Type B pancreatic cell (in vitro differentiated cells): Measurements from ENCODE around the gene BBIP1. TPM values are rescaled to one million over a fixed set of nuclear protein-coding genes. Genes with fewer than 3 reads are reported as not detected.

Experiments used
- DNase-seq: peaks from one replicate; pipeline ENCODE4 v3.0.0; 2021; ENCODE audit warnings: mixed read lengths; ENCODE audit not compliant: unreplicated experiment; ENCODE audit errors: extremely low spot score
- H3K27ac Mint-ChIP-seq: 2 replicates; pipeline ENCODE4 v1.8.0; 2021; ENCODE audit warnings: mild to moderate bottlenecking, mixed read lengths
- H3K27me3 Mint-ChIP-seq: 2 replicates; pipeline ENCODE4 v1.8.0; 2021; ENCODE audit warnings: mixed read lengths
- H3K36me3 Mint-ChIP-seq: 2 replicates; pipeline ENCODE4 v1.8.0; 2021; ENCODE audit warnings: mixed read lengths
- H3K4me1 Mint-ChIP-seq: one replicate; pipeline ENCODE4 v1.8.0; 2021; ENCODE audit warnings: mixed read lengths; ENCODE audit not compliant: unreplicated experiment
- H3K4me3 Mint-ChIP-seq: 2 replicates; pipeline ENCODE4 v1.8.0; 2021; ENCODE audit warnings: mild to moderate bottlenecking, mixed read lengths
- H3K9me3 Mint-ChIP-seq: 2 replicates; pipeline ENCODE4 v1.8.0; 2021; ENCODE audit warnings: mixed read lengths
- total RNA-seq: library from RNA; stranded (reverse); gene quantifications from 2 replicates; pipeline ENCODE4 v1.2.1, GENCODE V29; 2021; ENCODE audit warnings: low replicate concordance
- TF ChIP-seq, protein P1 (sequence below): fragments of 200-600 bp; sonication (generic); conservative IDR thresholded peaks from 2 replicates; pipeline ENCODE4 v1.5.0; 2021; ENCODE audit warnings: antibody characterized with exemption, mild to moderate bottlenecking

The BBIP1 gene
- total RNA-seq, 1 donor from 2014 or later = 24.8 TPM

DNA sequence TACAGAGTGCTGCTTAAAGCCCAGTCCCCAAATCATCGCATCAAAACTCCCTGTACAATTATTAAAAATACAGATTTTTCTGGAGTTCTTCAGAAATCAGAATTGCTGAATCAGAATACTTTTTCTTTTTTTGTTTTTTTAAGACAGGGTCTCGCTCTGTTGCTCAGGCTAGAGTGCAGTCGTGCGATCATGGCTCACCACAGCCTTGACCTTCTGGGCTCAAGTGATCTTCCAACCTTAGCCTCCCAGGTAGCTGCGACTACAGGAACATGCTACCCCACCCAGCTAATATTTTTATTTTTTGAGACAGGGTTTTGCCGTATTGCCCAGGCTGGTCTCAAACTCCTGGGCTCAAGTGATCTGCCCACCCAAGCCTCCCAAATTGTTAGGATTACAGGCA, 3.9 kb downstream of the BBIP1 start:
- Mint-ChIP-seq H3K4me3 (no peak overlapping the region), H3K4me1 (peaks cover 19% of the 10 kb centered on the region), H3K27ac (no peak overlapping the region), H3K9me3 (no peaks in the 10 kb centered on the region), H3K36me3 (peaks cover 3% of the 10 kb centered on the region), H3K27me3 (no peaks in the 10 kb centered on the region)
- DNase-seq = no peak
- TF ChIP-seq, protein P1, sequence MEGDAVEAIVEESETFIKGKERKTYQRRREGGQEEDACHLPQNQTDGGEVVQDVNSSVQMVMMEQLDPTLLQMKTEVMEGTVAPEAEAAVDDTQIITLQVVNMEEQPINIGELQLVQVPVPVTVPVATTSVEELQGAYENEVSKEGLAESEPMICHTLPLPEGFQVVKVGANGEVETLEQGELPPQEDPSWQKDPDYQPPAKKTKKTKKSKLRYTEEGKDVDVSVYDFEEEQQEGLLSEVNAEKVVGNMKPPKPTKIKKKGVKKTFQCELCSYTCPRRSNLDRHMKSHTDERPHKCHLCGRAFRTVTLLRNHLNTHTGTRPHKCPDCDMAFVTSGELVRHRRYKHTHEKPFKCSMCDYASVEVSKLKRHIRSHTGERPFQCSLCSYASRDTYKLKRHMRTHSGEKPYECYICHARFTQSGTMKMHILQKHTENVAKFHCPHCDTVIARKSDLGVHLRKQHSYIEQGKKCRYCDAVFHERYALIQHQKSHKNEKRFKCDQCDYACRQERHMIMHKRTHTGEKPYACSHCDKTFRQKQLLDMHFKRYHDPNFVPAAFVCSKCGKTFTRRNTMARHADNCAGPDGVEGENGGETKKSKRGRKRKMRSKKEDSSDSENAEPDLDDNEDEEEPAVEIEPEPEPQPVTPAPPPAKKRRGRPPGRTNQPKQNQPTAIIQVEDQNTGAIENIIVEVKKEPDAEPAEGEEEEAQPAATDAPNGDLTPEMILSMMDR = no peak

DNA sequence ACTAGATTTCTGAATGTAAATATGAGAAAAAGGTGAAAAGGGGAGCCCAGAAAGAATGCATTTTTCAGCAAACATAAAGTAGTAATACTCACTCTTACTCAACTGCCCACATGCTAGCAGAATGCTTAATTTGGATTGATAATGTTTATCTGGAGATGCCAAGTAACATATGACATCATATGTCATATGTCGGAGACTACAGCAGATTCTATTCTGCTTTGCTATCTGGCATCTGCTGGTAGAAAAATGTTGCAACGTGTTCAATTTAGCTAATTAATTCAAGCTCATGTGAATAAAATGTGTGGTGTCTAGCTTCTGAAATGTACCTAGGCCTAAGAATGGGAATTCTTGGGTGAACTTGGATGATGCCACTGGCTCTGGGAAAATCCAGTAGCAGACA, 4.5 kb downstream of the BBIP1 start:
- no peak for DNase-seq
- Mint-ChIP-seq H3K36me3 (peaks cover 3% of the 10 kb centered on the region), H3K9me3 (no peaks in the 10 kb centered on the region), H3K27me3 (no peaks in the 10 kb centered on the region), H3K27ac (no peak overlapping the region), H3K4me1 (peaks cover 19% of the 10 kb centered on the region), H3K4me3 (no peak overlapping the region)
- TF ChIP-seq, protein P1 = no peak

DNA sequence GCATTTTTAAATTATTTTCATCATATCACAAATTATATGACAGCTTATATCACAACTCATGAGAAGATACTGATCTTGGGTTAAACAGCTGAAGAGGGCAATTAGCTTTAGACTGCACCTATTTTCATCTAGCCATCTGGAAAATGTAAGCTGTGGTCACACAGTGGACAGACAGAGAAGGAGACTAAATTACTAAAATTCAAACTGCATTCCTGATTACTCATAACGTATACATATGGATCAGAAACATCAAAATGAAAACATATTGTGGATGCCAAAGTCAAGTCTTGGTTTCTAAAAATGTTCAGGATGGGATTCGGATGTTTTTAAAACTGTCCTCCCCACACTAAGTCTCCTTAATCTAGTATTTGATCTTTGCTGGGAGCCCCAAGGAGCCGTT, 6.6 kb downstream of the BBIP1 start:
- TF ChIP-seq, protein P1 = no peak
- H3K4me3 Mint-ChIP-seq = no peak overlapping the region
- H3K27ac Mint-ChIP-seq = no peak overlapping the region
- H3K27me3 Mint-ChIP-seq = no peaks in the 10 kb centered on the region
- H3K4me1 Mint-ChIP-seq = peaks cover 13% of the 10 kb centered on the region
- peaks cover 3% of the 10 kb centered on the region for H3K36me3 Mint-ChIP-seq
- no peak for DNase-seq
- no peaks in the 10 kb centered on the region for H3K9me3 Mint-ChIP-seq

DNA sequence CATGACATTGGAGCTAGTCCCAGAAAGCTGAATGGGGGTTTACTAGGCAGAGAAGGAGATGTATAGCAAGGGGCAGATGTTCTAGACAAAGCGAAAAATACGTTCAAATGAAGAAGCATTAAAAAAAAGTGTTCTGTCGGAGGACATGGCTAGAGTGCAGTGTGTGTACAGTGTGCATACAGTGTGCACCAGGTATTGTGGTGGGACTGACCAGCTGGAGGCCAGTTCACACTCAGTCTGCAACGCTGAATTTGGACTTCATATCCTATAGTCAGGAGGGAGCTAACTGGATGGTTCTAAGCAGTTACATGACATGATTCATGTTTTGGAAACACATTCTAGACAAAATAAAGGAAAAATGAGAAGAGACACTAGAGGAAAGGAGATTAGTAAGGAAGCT, 8.8 kb downstream of the BBIP1 start:
- Mint-ChIP-seq H3K27ac (no peak overlapping the region), H3K9me3 (no peaks in the 10 kb centered on the region), H3K27me3 (no peaks in the 10 kb centered on the region), H3K4me1 (peaks cover 6% of the 10 kb centered on the region), H3K36me3 (peaks cover 3% of the 10 kb centered on the region), H3K4me3 (no peak overlapping the region)
- TF ChIP-seq, protein P1 = no peak
- no peak for DNase-seq

DNA sequence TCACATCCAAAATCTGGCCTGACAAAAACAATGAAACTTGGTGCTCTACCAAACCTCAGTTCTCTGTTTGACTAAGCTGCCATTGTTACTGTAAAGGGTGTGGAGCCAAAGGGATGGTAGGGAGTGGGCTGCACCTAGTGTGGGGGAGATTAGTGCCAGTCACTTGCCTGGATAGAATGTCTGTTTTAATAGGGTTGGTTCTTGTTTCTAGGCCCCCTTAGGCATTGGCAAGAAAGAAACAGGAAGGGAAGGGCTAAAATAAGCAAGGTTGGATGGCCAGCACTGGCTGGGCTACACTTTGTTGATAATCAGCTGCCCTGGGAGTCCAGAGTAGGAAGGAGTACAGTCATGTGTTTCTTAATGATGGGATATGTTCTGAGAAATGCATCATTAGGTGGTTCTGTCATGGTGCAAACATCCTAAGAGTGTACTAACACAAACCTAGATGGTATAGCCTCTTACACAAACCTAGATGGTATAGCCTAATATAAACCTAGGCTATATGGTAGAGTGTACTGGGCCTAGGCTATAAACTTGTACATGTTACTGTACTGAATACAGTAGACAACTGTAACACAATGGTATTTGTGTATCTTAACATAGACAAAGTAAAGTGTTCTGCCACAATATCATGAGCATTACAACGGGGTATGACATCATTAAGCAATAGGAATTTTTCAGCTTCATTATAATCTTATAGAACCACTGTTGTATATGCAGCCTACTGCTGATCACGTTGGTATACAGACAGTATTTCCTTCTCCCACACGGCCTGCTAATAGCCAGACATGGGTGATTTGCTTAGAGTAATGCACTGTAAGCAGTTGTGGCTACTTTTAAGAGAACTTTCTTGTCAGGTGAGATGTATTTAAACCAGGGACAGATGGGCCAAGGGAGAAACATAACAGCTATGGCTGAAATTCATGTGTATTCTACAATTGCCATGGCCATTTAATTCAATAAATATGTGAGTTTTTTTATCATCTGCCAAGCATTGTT, 15.4 kb downstream of the BBIP1 start:
- Mint-ChIP-seq H3K4me1 (no peaks in the 10 kb centered on the region), H3K4me3 (no peak overlapping the region), H3K36me3 (peaks cover 36% of the 10 kb centered on the region), H3K27me3 (no peaks in the 10 kb centered on the region), H3K27ac (no peak overlapping the region), H3K9me3 (no peaks in the 10 kb centered on the region)
- DNase-seq = no peak
- TF ChIP-seq, protein P1 = no peak
